22Rv1 (cell line): ENCODE measurements around the gene DNAH10.

Experiments used
- CTCF ChIP-seq: fragments of 450-650 bp; IDR thresholded peaks from 2 replicates; pipeline ENCODE4 v1.5.1; 2017; ENCODE audit warnings: mild to moderate bottlenecking
- ZFX ChIP-seq: fragments of 450-650 bp; IDR thresholded peaks from 2 replicates; pipeline ENCODE4 v1.6.1; 2017; ENCODE audit warnings: antibody characterized with exemption, borderline replicate concordance

DNA sequence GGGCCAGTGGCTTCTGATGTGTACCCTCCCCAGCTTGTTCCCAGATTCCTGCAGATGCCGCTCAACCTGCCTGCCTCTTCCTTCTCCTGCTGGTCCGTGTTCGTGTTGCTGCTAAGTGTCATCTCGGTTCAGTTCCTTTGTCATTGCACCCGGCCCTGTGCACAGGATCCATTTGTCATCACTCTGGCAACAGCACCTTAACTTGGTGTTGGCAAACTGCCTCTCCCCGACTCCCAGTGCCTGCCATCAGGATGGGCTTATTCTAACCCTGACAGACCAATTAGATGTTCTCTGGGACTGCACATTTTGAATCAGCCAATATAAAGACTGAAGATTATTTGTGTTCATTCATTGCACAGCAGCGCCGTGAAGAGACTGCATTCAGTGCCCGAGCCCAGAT, 137.3 kb downstream of the DNAH10 start:
- TF ChIP-seq ZFX (no peak), CTCF (no peak)
